GM23248 (cell line): Measurements from ENCODE around the gene TMEM132C. TPM values are rescaled to one million over a fixed set of nuclear protein-coding genes. Genes with fewer than 3 reads are reported as not detected.

Experiments used
- DNase-seq: peaks from one replicate; pipeline ENCODE4 v3.0.0-alpha.2; 2015
- H2AFZ ChIP-seq: fragments of 200-600 bp; sonication (generic); 2 replicates; pipeline ENCODE4 v1.6.1; 2016; ENCODE audit warnings: antibody characterized with exemption
- H3F3A ChIP-seq: fragments of 200-600 bp; sonication (generic); 2 replicates; pipeline ENCODE4 v1.6.1; 2016; ENCODE audit warnings: mild to moderate bottlenecking, antibody characterized with exemption, mixed run types; ENCODE audit not compliant: insufficient read depth
- H3K27ac ChIP-seq: fragments of 200-600 bp; sonication (generic); 2 replicates; pipeline ENCODE4 v1.5.1; 2016; ENCODE audit warnings: mild to moderate bottlenecking
- H3K27me3 ChIP-seq: fragments of 200-600 bp; sonication (generic); replicated peaks from 2 replicates; pipeline ENCODE4 v1.6.1; 2016; ENCODE audit warnings: mild to moderate bottlenecking; ENCODE audit not compliant: insufficient read depth
- H3K36me3 ChIP-seq: fragments of 200-600 bp; sonication (generic); 2 replicates; pipeline ENCODE4 v1.6.1; 2016; ENCODE audit warnings: low read depth, mild to moderate bottlenecking
- H3K4me1 ChIP-seq: fragments of 200-600 bp; sonication (generic); 2 replicates; pipeline ENCODE4 v1.6.1; 2016; ENCODE audit warnings: mild to moderate bottlenecking; ENCODE audit not compliant: insufficient read depth
- H3K4me2 ChIP-seq: fragments of 200-600 bp; sonication (generic); one replicate; pipeline ENCODE4 v1.6.1; 2016; ENCODE audit warnings: mild to moderate bottlenecking; ENCODE audit not compliant: unreplicated experiment
- H3K4me3 ChIP-seq: fragments of 200-600 bp; sonication (generic); 2 replicates; pipeline ENCODE4 v1.5.1; 2016; ENCODE audit warnings: mild to moderate bottlenecking
- H3K79me2 ChIP-seq: fragments of 200-600 bp; sonication (generic); 2 replicates; pipeline ENCODE4 v1.6.1; 2016; ENCODE audit warnings: mild to moderate bottlenecking; ENCODE audit not compliant: insufficient read depth
- H3K9ac ChIP-seq: fragments of 200-600 bp; sonication (generic); 2 replicates; pipeline ENCODE4 v1.6.1; 2016; ENCODE audit warnings: mild to moderate bottlenecking
- H3K9me2 ChIP-seq: fragments of 200-600 bp; sonication (generic); 2 replicates; pipeline ENCODE4 v1.6.1; 2016; ENCODE audit warnings: mixed run types, mild to moderate bottlenecking, moderate library complexity; ENCODE audit not compliant: insufficient read depth
- H3K9me3 ChIP-seq: fragments of 200-600 bp; sonication (generic); one replicate; pipeline ENCODE4 v1.6.1; 2017; ENCODE audit warnings: low read depth
- H4K20me1 ChIP-seq: fragments of 200-600 bp; sonication (generic); 2 replicates; pipeline ENCODE4 v1.6.0; 2016; ENCODE audit not compliant: insufficient read depth
- EZH2 ChIP-seq: fragments of 200-600 bp; sonication (generic); IDR thresholded peaks from 2 replicates; pipeline ENCODE4 v1.6.1; 2018; ENCODE audit warnings: antibody characterized with exemption, mild to moderate bottlenecking; ENCODE audit not compliant: insufficient read depth, poor library complexity, severe bottlenecking
- EZH2phosphoT487 ChIP-seq: fragments of 200-600 bp; sonication (generic); IDR thresholded peaks from 2 replicates; pipeline ENCODE4 v1.6.1; 2018; ENCODE audit warnings: antibody characterized with exemption, moderate library complexity, mild to moderate bottlenecking, low read depth; ENCODE audit not compliant: insufficient read depth
- WGBS, 2 experiments: methylation state at CpG; one replicate each; pipeline ENCODE4 v1.1.6; 2015 to 2017; ENCODE audit warnings: low lambda C conversion rate in 2 of 2, low coverage in 1 of 2; ENCODE audit errors: missing lambda C conversion rate in 2 of 2; 5-methylcytosine and 5-hydroxymethylcytosine counted together
- in situ Hi-C: fragments of 300-500 bp; cut with MboI; formaldehyde crosslinking; loops from 2 replicates; pipeline ENCODE4 v1.15.0; 2020
- polyA plus RNA-seq: library from polyadenylated mRNA; unstranded; fragments of >200 nt; fragmentation: Nextera tagmentation; extraction: Ambion mirVana; gene quantifications from 2 replicates; pipeline ENCODE4 v1.2.1, GENCODE V29; 2016
- total RNA-seq: library from RNA; depleted of rRNA; stranded (reverse); fragments of >200 nt; shearing (Covaris generic); gene quantifications from 2 replicates; pipeline ENCODE4 v1.2.3, GENCODE V29; 2014

TMEM132C gene
- total and polyA plus RNA-seq, 2 experiments from 2014 or later, result not detected

- no peak for DNase-seq
- no peak overlapping the region for H2AFZ ChIP-seq
- no peak overlapping the region for H3K4me2 ChIP-seq
- no peaks in the 10 kb centered on the region for H3F3A ChIP-seq
- no peak overlapping the region for H3K4me3 ChIP-seq
- no peaks in the 10 kb centered on the region for H3K9me2 ChIP-seq
- 52 to 56% methylated on average over 9 of the region's 9 CpGs for WGBS, 2 experiments
- in situ Hi-C loops, result no loop called here
- H3K27ac ChIP-seq, result no peak overlapping the region
- no peaks in the 10 kb centered on the region for H3K4me1 ChIP-seq
- H3K27me3 ChIP-seq, result no peaks in the 10 kb centered on the region
- no peaks in the 10 kb centered on the region for H4K20me1 ChIP-seq
- H3K36me3 ChIP-seq, result no peaks in the 10 kb centered on the region
- H3K9me3 ChIP-seq, result no peaks in the 10 kb centered on the region
- no peak overlapping the region for H3K9ac ChIP-seq
- no peaks in the 10 kb centered on the region for H3K79me2 ChIP-seq
- TF ChIP-seq EZH2, result no peak
- no peak for TF ChIP-seq EZH2phosphoT487
Observed at GRCh38 chr12:128467882-128468281, 200.9 kb downstream of the TMEM132C start.

GRCh38 chr12:128468926-128469325 lies 202.0 kb downstream of the TMEM132C start:
- H3K4me1 ChIP-seq, result no peaks in the 10 kb centered on the region
- no peaks in the 10 kb centered on the region for H3F3A ChIP-seq
- no peaks in the 10 kb centered on the region for H3K36me3 ChIP-seq
- no peak overlapping the region for H2AFZ ChIP-seq
- H3K9me2 ChIP-seq, result no peaks in the 10 kb centered on the region
- in situ Hi-C loops, result no loop called here
- no peaks in the 10 kb centered on the region for H3K79me2 ChIP-seq
- WGBS, 2 experiments, result 29 to 32% methylated on average over 4 of the region's 4 CpGs
- no peak overlapping the region for H3K4me3 ChIP-seq
- no peak overlapping the region for H3K9ac ChIP-seq
- no peak for DNase-seq
- no peak overlapping the region for H3K4me2 ChIP-seq
- no peaks in the 10 kb centered on the region for H4K20me1 ChIP-seq
- H3K27ac ChIP-seq, result no peak overlapping the region
- H3K9me3 ChIP-seq, result no peaks in the 10 kb centered on the region
- no peaks in the 10 kb centered on the region for H3K27me3 ChIP-seq
- TF ChIP-seq EZH2phosphoT487 (no peak), EZH2 (no peak)

DNA sequence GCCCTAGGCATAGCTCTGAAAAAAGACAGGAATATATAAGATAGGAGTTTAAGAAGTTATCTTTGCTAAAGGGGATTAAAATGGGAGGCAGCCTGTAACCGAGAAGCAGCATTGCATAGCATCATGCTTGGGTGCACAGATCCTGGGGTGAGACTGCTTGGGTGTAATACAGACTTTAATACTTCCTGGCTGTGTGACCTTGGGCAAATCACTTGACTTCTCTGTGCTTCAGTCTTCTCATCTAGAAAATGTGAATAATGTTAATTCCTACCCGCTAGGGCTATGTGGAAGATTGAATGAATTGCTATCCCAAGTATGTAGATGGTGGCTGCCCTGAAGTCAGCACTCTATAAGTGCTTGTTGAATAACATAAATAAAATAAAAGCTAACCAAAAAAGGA lies 204.5 kb downstream of the TMEM132C start:
- no peaks in the 10 kb centered on the region for H3K27me3 ChIP-seq
- no peaks in the 10 kb centered on the region for H3K4me1 ChIP-seq
- H3K4me2 ChIP-seq, result no peak overlapping the region
- H2AFZ ChIP-seq, result no peak overlapping the region
- no peaks in the 10 kb centered on the region for H3F3A ChIP-seq
- no peak for TF ChIP-seq EZH2
- no peak for TF ChIP-seq EZH2phosphoT487
- H3K9me3 ChIP-seq, result no peaks in the 10 kb centered on the region
- H3K36me3 ChIP-seq, result no peaks in the 10 kb centered on the region
- in situ Hi-C loops, result no loop called here
- H3K79me2 ChIP-seq, result no peaks in the 10 kb centered on the region
- no peak overlapping the region for H3K9ac ChIP-seq
- H3K9me2 ChIP-seq, result no peaks in the 10 kb centered on the region
- DNase-seq, result no peak
- H3K4me3 ChIP-seq, result no peak overlapping the region
- 27 to 28% methylated on average over 2 of the region's 2 CpGs for WGBS, 2 experiments
- H4K20me1 ChIP-seq, result no peaks in the 10 kb centered on the region
- H3K27ac ChIP-seq, result no peak overlapping the region

GRCh38 chr12:128474916-128475315 lies 207.9 kb downstream of the TMEM132C start:
- in situ Hi-C loops, result no loop called here
- Histone ChIP-seq H3K4me2 (no peak overlapping the region), H3K27me3 (no peaks in the 10 kb centered on the region), H3K79me2 (no peaks in the 10 kb centered on the region), H3K9me3 (no peaks in the 10 kb centered on the region), H3K9ac (no peak overlapping the region), H3K4me1 (no peaks in the 10 kb centered on the region), H2AFZ (no peak overlapping the region), H3K9me2 (no peaks in the 10 kb centered on the region), H3F3A (no peaks in the 10 kb centered on the region), H3K36me3 (no peaks in the 10 kb centered on the region), H3K4me3 (no peak overlapping the region), H4K20me1 (no peaks in the 10 kb centered on the region), H3K27ac (no peak overlapping the region)
- TF ChIP-seq EZH2phosphoT487 (no peak), EZH2 (no peak)
- 47 to 54% methylated on average over 10 of the region's 10 CpGs for WGBS, 2 experiments
- no peak for DNase-seq

DNA sequence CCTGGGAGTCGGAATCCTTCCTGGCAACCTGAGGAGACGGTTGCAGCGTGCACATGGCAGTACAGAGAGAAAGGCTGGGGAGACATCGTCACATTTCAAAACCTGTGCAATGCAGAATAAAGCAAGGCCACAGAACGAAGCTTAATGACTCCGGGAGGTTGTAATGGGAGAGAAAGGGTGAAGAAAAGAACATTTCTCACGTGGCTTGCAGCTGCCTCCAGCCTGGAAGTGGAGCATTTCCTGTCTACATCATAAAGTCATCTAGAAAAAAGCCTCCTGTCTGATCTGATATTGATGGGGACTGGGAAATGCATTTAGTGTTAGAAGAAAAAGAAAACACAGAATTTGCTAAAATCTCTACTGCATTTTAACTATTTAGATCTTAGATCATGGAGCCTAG lies 209.3 kb downstream of the TMEM132C start:
- Histone ChIP-seq H3K4me3 (no peak overlapping the region), H3K9ac (no peak overlapping the region), H3K79me2 (no peaks in the 10 kb centered on the region), H3K9me3 (no peaks in the 10 kb centered on the region), H3K36me3 (no peaks in the 10 kb centered on the region), H4K20me1 (no peaks in the 10 kb centered on the region), H3K4me2 (no peak overlapping the region), H2AFZ (no peak overlapping the region), H3K27ac (no peak overlapping the region), H3F3A (no peaks in the 10 kb centered on the region), H3K9me2 (no peaks in the 10 kb centered on the region), H3K27me3 (no peaks in the 10 kb centered on the region), H3K4me1 (no peaks in the 10 kb centered on the region)
- no peak for DNase-seq
- in situ Hi-C loops, result no loop called here
- 18 to 19% methylated on average over 7 of the region's 7 CpGs for WGBS, 2 experiments
- TF ChIP-seq EZH2phosphoT487, result no peak
- TF ChIP-seq EZH2, result no peak
